ENCODE measurements around the gene MT1F.

GRCh38 chr16:56632156-56632847 lies 25.5 kb upstream of the MT1F start, which contains the start of gene MT1M:
- TF ChIP-seq EGR1 (IDR thresholded peaks at IDR 0.05; ENCODE audit: low read depth) (no peak), ZBTB33 (IDR thresholded peaks at IDR 0.05; ENCODE audit: extremely low read depth, insufficient replicate concordance, low read length) (no peak), CTCF (IDR thresholded peaks at IDR 0.05 in 2 of 3, conservative IDR thresholded peaks at IDR 0.05 in 1 of 3; ENCODE audit: borderline replicate concordance in 1 of 3, insufficient read depth in 1 of 3, low read depth in 2 of 3, low read length in 2 of 3) (no peak), POLR2AphosphoS5 (IDR thresholded peaks at IDR 0.05; ENCODE audit: low read depth, low read length) (no peak), POLR2A (IDR thresholded peaks at IDR 0.05; ENCODE audit: borderline replicate concordance, extremely low read depth, insufficient read depth, insufficient read length) (no peak), CEBPB (IDR thresholded peaks at IDR 0.05; ENCODE audit: low read depth) (no peak), RAD21 (IDR thresholded peaks at IDR 0.05; ENCODE audit: low read depth) (no peak), EZH2 (IDR thresholded peaks at IDR 0.05) (no peak), SRF (IDR thresholded peaks at IDR 0.05; ENCODE audit: low read depth) (no peak), REST (IDR thresholded peaks at IDR 0.05; ENCODE audit: low read depth) (no peak), ATF3 (IDR thresholded peaks at IDR 0.05) (no peak)

Measured in HCT116 (cell line).